IPS-11a (cell line): Measurements from ENCODE around the gene KATNIP.

Experiments
- H3K4me3 ChIP-seq: one replicate; pipeline ENCODE4 v1.5.1; 2013; ENCODE audit warnings: low read depth, low read length, control low read depth

Gene KATNIP

GRCh38 chr16:27549746-27550581 lies at the start of gene KATNIP, which contains the start of gene GTF3C1:
Gene KATNIP, plus strand, starts transcription at chr16:27550144. Its CDS starts 27 bp downstream, at chr16:27550171.
Gene GTF3C1, minus strand, starts transcription at chr16:27549913. Its CDS starts 23 bp downstream, at chr16:27549890.
- H3K4me3 ChIP-seq: peak within 1 kb of the TSS; percentile 95

GRCh38 chr16:27500801-27501200 lies 49.1 kb upstream of the KATNIP start:
- no peak overlapping the region for H3K4me3 ChIP-seq

- H3K4me3 ChIP-seq: no peak overlapping the region
Measured at GRCh38 chr16:27503662-27504061, 46.3 kb upstream of the KATNIP start.

GRCh38 chr16:27505297-27506236 lies 44.4 kb upstream of the KATNIP start:
- no peak overlapping the region for H3K4me3 ChIP-seq

- no peak overlapping the region for H3K4me3 ChIP-seq
Measured at GRCh38 chr16:27506771-27507170, 43.2 kb upstream of the KATNIP start.

- no peak overlapping the region for H3K4me3 ChIP-seq
Measured at GRCh38 chr16:27508476-27508875, 41.5 kb upstream of the KATNIP start.

GRCh38 chr16:27511657-27512448 lies 38.1 kb upstream of the KATNIP start:
- no peak overlapping the region for H3K4me3 ChIP-seq

GRCh38 chr16:27514806-27515205 lies 35.1 kb upstream of the KATNIP start:
- no peak overlapping the region for H3K4me3 ChIP-seq

- no peak overlapping the region for H3K4me3 ChIP-seq
Measured at GRCh38 chr16:27515874-27516353, 34.0 kb upstream of the KATNIP start.

- no peak overlapping the region for H3K4me3 ChIP-seq
Measured at GRCh38 chr16:27516365-27516764, 33.6 kb upstream of the KATNIP start.

- no peak overlapping the region for H3K4me3 ChIP-seq
Measured at GRCh38 chr16:27517664-27518063, 32.3 kb upstream of the KATNIP start.

GRCh38 chr16:27518226-27518625 lies 31.7 kb upstream of the KATNIP start:
- H3K4me3 ChIP-seq: no peak overlapping the region

GRCh38 chr16:27520982-27521673 lies 28.8 kb upstream of the KATNIP start:
- H3K4me3 ChIP-seq: no peak overlapping the region

- H3K4me3 ChIP-seq: no peak overlapping the region
Measured at GRCh38 chr16:27522173-27522707, 27.7 kb upstream of the KATNIP start.

GRCh38 chr16:27526180-27526579 lies 23.8 kb upstream of the KATNIP start:
- no peak overlapping the region for H3K4me3 ChIP-seq

- H3K4me3 ChIP-seq: no peak overlapping the region
Measured at GRCh38 chr16:27528294-27528693, 21.6 kb upstream of the KATNIP start.

GRCh38 chr16:27529962-27530361 lies 20.0 kb upstream of the KATNIP start:
- H3K4me3 ChIP-seq: no peak overlapping the region

- H3K4me3 ChIP-seq: no peak overlapping the region
Measured at GRCh38 chr16:27531186-27531585, 18.8 kb upstream of the KATNIP start.

GRCh38 chr16:27531826-27532800 lies 17.8 kb upstream of the KATNIP start:
- no peak overlapping the region for H3K4me3 ChIP-seq
